Caco-2 (cell line): Measurements from ENCODE around the gene BCL2. TPM values are rescaled to one million over a fixed set of nuclear protein-coding genes. Genes with fewer than 3 reads are reported as not detected.
A peak's percentile ranks its signal among the peaks of the same experiment; 100 is the strongest.

Experiments used
- BruUV-seq: library from RNA; stranded (reverse); fragments of 400-500 nt; replicated peaks from 2 replicates; lab custom pipeline; 2021; lab: Mats Ljungman, UMichigan
- CTCF ChIA-PET: fragments of 300-600 bp; sonication (Branson Sonifier 250); formaldehyde crosslinking; loops from one replicate; lab custom pipeline; 2022; ENCODE audit warnings: antibody characterized with exemption; lab: Charles Lee
- POLR2A ChIA-PET: fragments of 300-600 bp; sonication (Branson Sonifier 250); formaldehyde crosslinking; loops from one replicate; lab custom pipeline; 2022; ENCODE audit warnings: antibody characterized with exemption; lab: Charles Lee
- DNase-seq, 2 experiments: peaks; one replicate each; pipeline versions ENCODE4 v3.0.0 to v3.0.0-alpha.2; 2020 to 2022
- H3K27me3 ChIP-seq: replicated peaks from 2 replicates; pipeline ENCODE4 v1.6.0; 2011; ENCODE audit warnings: low read length; ENCODE audit not compliant: control insufficient read depth, insufficient read depth
- H3K36me3 ChIP-seq: 2 replicates; pipeline ENCODE4 v1.5.1; 2011; ENCODE audit warnings: low read length; ENCODE audit not compliant: control insufficient read depth, insufficient read depth
- H3K4me1 ChIP-seq: fragments of 250-450 bp; sonication (Bioruptor Pico); 2 replicates; pipeline ENCODE4 v1.5.1; 2020; ENCODE audit warnings: mild to moderate bottlenecking
- H3K4me3 ChIP-seq: 2 replicates; pipeline ENCODE4 v1.5.1; 2011; ENCODE audit warnings: low read depth, mild to moderate bottlenecking, control low read depth, low read length
- H3K9me3 ChIP-seq: fragments of 250-450 bp; sonication (Bioruptor Pico); 2 replicates; pipeline ENCODE4 v1.5.1; 2020; ENCODE audit warnings: mild to moderate bottlenecking, moderate library complexity
- H3K27ac Mint-ChIP-seq: one replicate; pipeline ENCODE4 v1.8.0; 2022; ENCODE audit warnings: mixed read lengths; ENCODE audit not compliant: unreplicated experiment
- H3K27me3 Mint-ChIP-seq: one replicate; pipeline ENCODE4 v1.8.0; 2022; ENCODE audit warnings: mixed read lengths; ENCODE audit not compliant: insufficient read depth, unreplicated experiment
- H3K36me3 Mint-ChIP-seq: one replicate; pipeline ENCODE4 v1.8.0; 2022; ENCODE audit warnings: mild to moderate bottlenecking, mixed read lengths; ENCODE audit not compliant: insufficient read depth, unreplicated experiment
- H3K4me1 Mint-ChIP-seq: one replicate; pipeline ENCODE4 v1.8.0; 2022; ENCODE audit warnings: low read depth, mixed read lengths; ENCODE audit not compliant: unreplicated experiment
- H3K4me3 Mint-ChIP-seq: one replicate; pipeline ENCODE4 v1.8.0; 2022; ENCODE audit warnings: mild to moderate bottlenecking, moderate library complexity, mixed read lengths; ENCODE audit not compliant: unreplicated experiment
- H3K9me3 Mint-ChIP-seq: one replicate; pipeline ENCODE4 v1.8.0; 2022; ENCODE audit warnings: mixed read lengths; ENCODE audit not compliant: unreplicated experiment
- intact Hi-C: fragments of 100-400 bp; cut with micrococcal nuclease; formaldehyde crosslinking; loops from one replicate; pipeline ENCODE4 v1.10.0; 2022; ENCODE audit not compliant: unreplicated experiment
- total RNA-seq: library from RNA; stranded (reverse); gene quantifications from 2 replicates; pipeline ENCODE4 v1.2.3, GENCODE V29; 2022
- TF ChIP-seq, protein P1 (sequence below), 2 experiments: fragments of 200-600 bp in 1 of 2; IDR thresholded peaks; 1 replicate in 1 of 2; 2 replicates in 1 of 2; pipeline versions ENCODE4 v1.5.1 to v1.8.0; 2011 to 2022; ENCODE audit warnings: antibody characterized with exemption in 1 of 2, control low read depth in 1 of 2, inconsistent platforms in 1 of 2, low read depth in 1 of 2, low read length in 1 of 2, mild to moderate bottlenecking in 1 of 2, moderate library complexity in 1 of 2; ENCODE audit not compliant: insufficient read depth in 1 of 2, severe bottlenecking in 1 of 2, unreplicated experiment in 1 of 2

The BCL2 gene
- total RNA-seq, 1 experiment from 2014 or later: 6.5 TPM

GRCh38 chr18:63102941-63103744 is 216.4 kb downstream of the BCL2 start:
- no peak overlapping the region for H3K27ac Mint-ChIP-seq
- H3K9me3 ChIP-seq: no peaks in the 10 kb centered on the region
- H3K36me3 Mint-ChIP-seq: peaks cover 4% of the 10 kb centered on the region
- H3K4me3 Mint-ChIP-seq: no peak overlapping the region
- TF ChIP-seq, protein P1, sequence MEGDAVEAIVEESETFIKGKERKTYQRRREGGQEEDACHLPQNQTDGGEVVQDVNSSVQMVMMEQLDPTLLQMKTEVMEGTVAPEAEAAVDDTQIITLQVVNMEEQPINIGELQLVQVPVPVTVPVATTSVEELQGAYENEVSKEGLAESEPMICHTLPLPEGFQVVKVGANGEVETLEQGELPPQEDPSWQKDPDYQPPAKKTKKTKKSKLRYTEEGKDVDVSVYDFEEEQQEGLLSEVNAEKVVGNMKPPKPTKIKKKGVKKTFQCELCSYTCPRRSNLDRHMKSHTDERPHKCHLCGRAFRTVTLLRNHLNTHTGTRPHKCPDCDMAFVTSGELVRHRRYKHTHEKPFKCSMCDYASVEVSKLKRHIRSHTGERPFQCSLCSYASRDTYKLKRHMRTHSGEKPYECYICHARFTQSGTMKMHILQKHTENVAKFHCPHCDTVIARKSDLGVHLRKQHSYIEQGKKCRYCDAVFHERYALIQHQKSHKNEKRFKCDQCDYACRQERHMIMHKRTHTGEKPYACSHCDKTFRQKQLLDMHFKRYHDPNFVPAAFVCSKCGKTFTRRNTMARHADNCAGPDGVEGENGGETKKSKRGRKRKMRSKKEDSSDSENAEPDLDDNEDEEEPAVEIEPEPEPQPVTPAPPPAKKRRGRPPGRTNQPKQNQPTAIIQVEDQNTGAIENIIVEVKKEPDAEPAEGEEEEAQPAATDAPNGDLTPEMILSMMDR (IDR thresholded peaks at IDR 0.05; ENCODE audit: insufficient read depth in 1 of 2, low read depth in 1 of 2, low read length in 1 of 2, severe bottlenecking in 1 of 2, unreplicated experiment in 1 of 2): no peak
- BruUV-seq: no TSS peak
- H3K4me1 ChIP-seq: peaks cover 26% of the 10 kb centered on the region
- ChIA-PET CTCF (no interaction called here), POLR2A (no interaction called here)
- peaks cover 24% of the 10 kb centered on the region for H3K9me3 Mint-ChIP-seq
- intact Hi-C loops: no loop called here
- no peak for DNase-seq
- H3K4me3 ChIP-seq: no peak overlapping the region
- H3K27me3 ChIP-seq: no peaks in the 10 kb centered on the region
- no peaks in the 10 kb centered on the region for H3K27me3 Mint-ChIP-seq
- H3K36me3 ChIP-seq: no peaks in the 10 kb centered on the region
- peaks cover 18% of the 10 kb centered on the region for H3K4me1 Mint-ChIP-seq

DNA sequence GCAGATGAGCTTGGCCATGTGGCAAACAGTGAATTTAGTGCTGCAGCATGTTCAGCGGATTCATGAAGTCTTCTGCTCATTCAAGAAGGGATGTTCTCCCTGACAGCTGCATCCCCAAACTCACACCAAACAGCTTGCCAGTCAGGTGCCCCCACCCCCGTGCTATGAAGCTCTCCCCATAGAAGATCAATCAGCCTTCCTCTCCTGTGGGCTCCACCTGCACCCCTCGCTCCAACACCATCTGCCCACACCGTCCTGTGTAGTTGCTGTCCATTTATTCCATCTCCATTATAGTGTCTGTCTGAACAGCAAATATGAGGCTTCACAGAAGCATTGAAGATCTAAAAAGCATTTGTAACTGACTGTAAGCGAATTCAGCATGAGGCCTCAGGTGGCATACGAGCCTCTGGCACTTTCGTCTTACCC is 218.9 kb downstream of the BCL2 start:
- POLR2A ChIA-PET: no interaction called here
- no TSS peak for BruUV-seq

DNA sequence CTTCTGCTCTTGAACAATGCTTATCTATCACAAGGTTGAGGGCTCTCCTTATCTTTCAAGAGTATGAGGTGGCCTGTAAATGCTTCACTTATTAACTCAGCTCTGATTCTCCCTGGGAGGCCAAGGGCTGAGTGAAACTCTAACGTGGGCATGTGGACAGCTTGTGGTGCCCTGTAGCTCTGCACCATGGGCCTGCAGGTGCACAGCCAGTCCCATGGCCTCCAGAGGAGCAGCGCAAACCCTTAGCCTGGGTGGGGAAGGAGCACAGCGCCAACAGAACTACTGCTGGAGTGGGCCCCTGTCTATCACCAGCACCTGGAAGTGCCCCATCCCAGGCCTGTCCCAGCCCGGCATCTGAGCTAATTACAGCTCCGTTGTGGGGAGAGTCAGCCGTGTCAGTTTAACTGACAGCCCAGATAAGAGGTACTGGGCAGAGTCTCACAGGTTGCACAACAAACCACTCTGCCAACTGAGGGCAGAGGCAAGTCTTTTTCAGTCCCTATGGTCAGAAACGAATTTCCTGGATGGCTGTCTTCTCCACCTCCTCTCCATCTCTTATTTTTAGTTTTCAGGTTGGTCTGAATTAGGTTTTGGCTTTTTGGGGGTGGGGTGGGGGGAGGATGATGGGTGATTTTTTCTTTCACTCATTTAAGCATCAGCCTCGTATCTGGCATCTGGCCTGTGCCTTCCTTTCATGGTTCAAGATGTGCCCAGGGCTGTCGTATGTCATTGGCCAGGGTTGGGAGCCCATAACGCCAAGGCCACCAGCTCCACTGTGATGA is 219.5 kb downstream of the BCL2 start:
- TF ChIP-seq, protein P1 (IDR thresholded peaks at IDR 0.05; ENCODE audit: insufficient read depth in 1 of 2, low read depth in 1 of 2, low read length in 1 of 2, severe bottlenecking in 1 of 2, unreplicated experiment in 1 of 2): no peak
- no peaks in the 10 kb centered on the region for H3K27me3 ChIP-seq
- POLR2A ChIA-PET: no interaction called here
- no peaks in the 10 kb centered on the region for H3K36me3 ChIP-seq
- no TSS peak for BruUV-seq
- intact Hi-C loops: loop anchor here (1.0 kb wide), 2 partner anchors 12 to 25 kb away; no protein-coding TSS in a partner anchor
- peak overlapping the region; percentile 42 for H3K4me3 Mint-ChIP-seq
- peaks cover 18% of the 10 kb centered on the region for H3K9me3 Mint-ChIP-seq
- no peaks in the 10 kb centered on the region for H3K9me3 ChIP-seq
- peaks cover 4% of the 10 kb centered on the region for H3K36me3 Mint-ChIP-seq
- no peaks in the 10 kb centered on the region for H3K27me3 Mint-ChIP-seq
- CTCF ChIA-PET: interaction anchor here (1.7 kb wide), 1 partner anchor 12 kb away, joined by 4 read pairs; no protein-coding TSS in a partner anchor
- DNase-seq: peak; percentile 59 to 71
- H3K4me1 Mint-ChIP-seq: peaks cover 18% of the 10 kb centered on the region
- peaks cover 26% of the 10 kb centered on the region for H3K4me1 ChIP-seq
- H3K27ac Mint-ChIP-seq: peak overlapping the region; percentile 73
- no peak overlapping the region for H3K4me3 ChIP-seq

More for the DNA sequence above, 218.9 kb downstream of the BCL2 start:
- intact Hi-C loops: loop anchor here (1.0 kb wide), 1 partner anchor 25 kb away; no protein-coding TSS in a partner anchor
- H3K4me3 ChIP-seq: no peak overlapping the region
- TF ChIP-seq, protein P1 (IDR thresholded peaks at IDR 0.05; ENCODE audit: insufficient read depth in 1 of 2, low read depth in 1 of 2, low read length in 1 of 2, severe bottlenecking in 1 of 2, unreplicated experiment in 1 of 2): no peak
- CTCF ChIA-PET: no interaction called here
- H3K27me3 ChIP-seq: no peaks in the 10 kb centered on the region
- no peaks in the 10 kb centered on the region for H3K9me3 ChIP-seq
- H3K4me1 ChIP-seq: peaks cover 26% of the 10 kb centered on the region
- Mint-ChIP-seq H3K27ac (peak overlapping the region; percentile 73), H3K36me3 (peaks cover 4% of the 10 kb centered on the region), H3K4me3 (no peak overlapping the region), H3K4me1 (peaks cover 18% of the 10 kb centered on the region), H3K27me3 (no peaks in the 10 kb centered on the region), H3K9me3 (peaks cover 24% of the 10 kb centered on the region)
- DNase-seq: no peak
- no peaks in the 10 kb centered on the region for H3K36me3 ChIP-seq
